Tibial nerve (tissue), 3 donors: ENCODE data around the gene EIF1AX.

Experiments
- CTCF ChIP-seq, 5 experiments: fragments of 200-600 bp in 3 of 5; fragments of 450-650 bp in 2 of 5; sonication (generic) in 3 of 5; IDR thresholded peaks; one replicate each; pipeline ENCODE4 v1.5.1; 2016 to 2019; ENCODE audit warnings: antibody characterized with exemption in 5 of 5, mild to moderate bottlenecking in 3 of 5, moderate library complexity in 2 of 5
- POLR2A ChIP-seq, 2 donors: fragments of 450-650 bp; IDR thresholded peaks; one replicate each; pipeline ENCODE4 v1.6.1; 2017; ENCODE audit warnings: antibody characterized with exemption in 2 of 2, mild to moderate bottlenecking in 2 of 2, moderate library complexity in 2 of 2

GRCh38 chrX:20091499-20091898, 50.1 kb downstream of the EIF1AX start:
- TF ChIP-seq CTCF (IDR thresholded peaks at IDR 0.05) (no peak), POLR2A (IDR thresholded peaks at IDR 0.05) (no peak)
